ENCODE measurements around the gene MAP7. TPM values are rescaled to one million over a fixed set of nuclear protein-coding genes. Genes with fewer than 3 reads are reported as not detected.
"Not testable (repeated sequence)": the region's sequence is repeated elsewhere in the genome, so short reads cannot be mapped to it uniquely, and the experiment has no call there.

MAP7 gene
- total RNA-seq, 1 donor from 2014 or later, result 0.75 TPM

GRCh38 chr6:136396908-136397307, 153.3 kb downstream of the MAP7 start:
- intact Hi-C loops (cut with micrococcal nuclease), result no loop called here

DNA sequence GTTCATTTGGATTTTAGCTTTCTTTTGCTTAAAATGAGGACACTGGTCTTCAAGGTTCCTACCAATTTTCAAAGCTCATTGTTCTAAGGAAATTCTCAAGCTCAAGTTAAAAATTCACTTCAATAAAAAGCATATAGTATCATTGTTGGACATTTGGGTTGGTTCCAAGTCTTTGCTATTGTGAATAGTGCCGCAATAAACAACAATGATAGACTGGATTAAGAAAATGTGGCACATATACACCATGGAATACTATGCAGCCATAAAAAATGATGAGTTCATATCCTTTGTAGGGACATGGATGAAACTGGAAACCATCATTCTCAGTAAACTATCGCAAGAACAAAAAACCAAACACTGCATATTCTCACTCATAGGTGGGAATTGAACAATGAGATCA, 159.3 kb downstream of the MAP7 start:
- intact Hi-C loops (cut with micrococcal nuclease), result not testable (repeated sequence)

- intact Hi-C loops (cut with micrococcal nuclease), result no loop called here
These were observed 162.9 kb downstream of the MAP7 start for GRCh38 chr6:136387316-136387715.

DNA sequence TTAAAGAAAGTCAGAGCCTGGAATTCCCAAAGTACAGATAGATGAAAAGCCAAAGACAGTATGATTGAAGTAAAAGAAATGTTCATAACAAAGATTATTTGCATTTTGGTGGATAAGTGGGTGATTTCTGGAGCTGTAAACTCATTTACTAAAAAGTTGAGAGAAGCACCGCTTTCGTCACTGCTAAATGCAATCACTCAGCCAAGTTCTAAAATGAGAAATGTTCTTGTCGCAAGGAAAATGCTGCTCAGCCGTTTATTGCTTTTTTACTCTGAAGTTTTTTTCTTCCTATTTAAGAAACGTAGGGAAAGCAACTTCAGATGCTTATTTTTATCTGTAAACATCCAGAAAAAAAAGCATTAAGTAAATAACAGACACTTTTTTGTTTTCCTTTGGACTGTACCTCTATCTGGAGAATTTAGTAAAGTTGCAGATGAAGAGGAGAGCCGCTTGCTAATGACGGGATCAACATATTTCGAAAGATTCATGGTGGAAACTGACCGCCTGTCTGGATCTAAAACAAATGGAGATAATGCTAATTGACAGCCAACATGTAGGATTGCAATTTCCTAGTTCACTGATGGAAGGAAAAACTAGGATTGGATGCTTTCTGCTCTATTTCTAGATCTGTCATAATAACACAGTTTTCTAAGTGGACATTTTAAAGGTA, 166.8 kb downstream of the MAP7 start:
- intact Hi-C loops (cut with micrococcal nuclease), result no loop called here

DNA sequence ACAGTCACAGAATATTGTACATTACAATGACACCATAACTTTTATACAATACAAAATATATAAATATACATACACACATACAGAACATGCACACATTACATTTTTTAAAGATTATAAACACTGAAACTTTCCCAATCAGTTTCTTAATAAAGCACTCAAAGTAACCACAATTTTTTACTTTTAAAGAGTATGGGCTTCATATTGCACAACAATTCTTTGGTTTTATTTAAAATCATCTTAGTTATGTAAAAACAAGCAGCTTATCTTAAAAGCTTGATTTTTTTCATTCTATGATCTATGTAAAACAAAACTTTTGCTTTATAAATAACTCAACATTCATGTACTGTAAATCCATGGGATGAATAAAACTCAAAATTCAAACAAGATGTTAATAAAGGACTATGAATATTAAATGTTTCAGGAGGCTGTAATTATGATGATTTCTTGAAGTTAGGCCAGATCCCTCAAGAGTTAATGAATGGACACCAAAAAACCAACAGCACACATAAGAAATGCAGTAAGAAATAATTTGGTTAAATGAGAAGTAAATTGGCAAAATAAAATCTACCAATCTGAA, 167.5 kb downstream of the MAP7 start:
- intact Hi-C loops (cut with micrococcal nuclease), result no loop called here

- intact Hi-C loops (cut with micrococcal nuclease), result no loop called here
These were observed 171.3 kb downstream of the MAP7 start for GRCh38 chr6:136378888-136379287.

GRCh38 chr6:136375836-136376235, 174.4 kb downstream of the MAP7 start:
- intact Hi-C loops (cut with micrococcal nuclease), result not testable (repeated sequence)

- intact Hi-C loops (cut with micrococcal nuclease), result no loop called here
These were observed 178.3 kb downstream of the MAP7 start for GRCh38 chr6:136371959-136372358.

- intact Hi-C loops (cut with micrococcal nuclease), result no loop called here
These were observed 179.1 kb downstream of the MAP7 start for GRCh38 chr6:136370988-136371728.

- intact Hi-C loops (cut with micrococcal nuclease), result no loop called here
These were observed 184.4 kb downstream of the MAP7 start for GRCh38 chr6:136365776-136366354.

DNA sequence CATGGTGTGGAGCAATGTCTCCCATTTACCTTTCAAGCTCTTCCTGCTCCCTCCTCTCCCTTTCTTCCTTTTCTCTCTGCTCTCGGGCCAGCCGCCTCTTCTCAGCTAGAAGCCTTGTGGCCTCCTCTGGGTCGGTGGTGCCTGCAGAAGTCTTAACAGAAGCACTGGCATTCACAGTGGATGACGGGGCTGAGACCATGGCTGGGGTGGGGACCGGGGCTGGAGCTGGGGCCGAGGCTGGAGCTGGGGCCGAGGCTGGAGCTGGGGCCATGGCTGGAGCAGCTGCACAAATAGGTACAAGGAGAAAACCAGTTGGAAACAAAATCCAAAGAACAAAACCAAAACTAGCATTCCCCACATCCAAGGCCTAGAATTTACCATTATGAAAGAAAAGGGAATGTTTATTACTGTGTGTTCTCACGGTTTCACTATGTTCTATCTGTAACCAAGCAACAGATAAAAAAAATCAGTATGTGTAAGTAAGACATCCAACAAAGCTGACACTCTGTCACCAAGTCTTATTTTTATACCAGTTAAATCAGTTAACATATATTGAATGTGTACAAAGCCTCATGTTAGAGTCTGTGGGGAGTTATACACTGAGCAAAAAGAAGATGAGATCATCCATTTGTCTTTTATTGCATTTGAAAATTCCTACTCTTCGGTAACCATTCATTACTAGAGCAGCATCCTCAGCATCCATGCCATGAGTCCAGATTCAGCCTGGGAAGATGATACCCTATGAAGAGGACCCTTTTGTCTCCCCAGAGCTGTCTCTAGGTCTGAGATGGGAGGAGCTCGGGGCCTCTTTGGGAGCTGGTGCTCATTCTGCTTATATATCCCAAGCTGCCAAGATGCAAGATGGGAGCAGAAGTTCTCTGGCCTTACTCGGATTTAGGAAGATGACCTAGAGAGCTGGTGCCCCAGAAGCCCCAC, 187.5 kb downstream of the MAP7 start:
- intact Hi-C loops (cut with micrococcal nuclease), result no loop called here

DNA sequence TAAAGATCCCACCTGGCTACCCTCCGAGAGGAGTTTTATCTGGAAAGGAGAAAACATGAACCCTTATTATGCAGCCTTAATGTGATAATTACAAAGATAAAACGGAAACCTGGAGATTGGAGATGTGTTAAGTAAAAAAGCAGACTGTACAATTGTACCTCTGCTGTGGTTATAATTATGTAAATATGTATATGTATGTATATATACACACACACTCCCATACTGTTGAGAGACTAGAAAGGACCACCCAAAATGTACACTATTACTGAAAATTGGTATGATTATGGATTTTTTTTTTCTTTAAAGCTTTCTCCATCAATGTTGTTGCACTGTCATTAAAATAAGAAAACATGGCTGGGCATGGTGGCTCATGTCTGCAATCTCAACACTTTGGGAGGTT, 188.4 kb downstream of the MAP7 start:
- intact Hi-C loops (cut with micrococcal nuclease), result no loop called here

- intact Hi-C loops (cut with micrococcal nuclease), result no loop called here
These were observed 189.4 kb downstream of the MAP7 start for GRCh38 chr6:136360783-136361182.

- intact Hi-C loops (cut with micrococcal nuclease), result no loop called here
These were observed 190.4 kb downstream of the MAP7 start for GRCh38 chr6:136359851-136360250.

GRCh38 chr6:136351518-136352110, 198.6 kb downstream of the MAP7 start:
- intact Hi-C loops (cut with micrococcal nuclease), result no loop called here

GRCh38 chr6:136350914-136351313, 199.3 kb downstream of the MAP7 start:
- intact Hi-C loops (cut with micrococcal nuclease), result no loop called here

GRCh38 chr6:136347847-136348246, 202.4 kb downstream of the MAP7 start:
- intact Hi-C loops (cut with micrococcal nuclease), result no loop called here

DNA sequence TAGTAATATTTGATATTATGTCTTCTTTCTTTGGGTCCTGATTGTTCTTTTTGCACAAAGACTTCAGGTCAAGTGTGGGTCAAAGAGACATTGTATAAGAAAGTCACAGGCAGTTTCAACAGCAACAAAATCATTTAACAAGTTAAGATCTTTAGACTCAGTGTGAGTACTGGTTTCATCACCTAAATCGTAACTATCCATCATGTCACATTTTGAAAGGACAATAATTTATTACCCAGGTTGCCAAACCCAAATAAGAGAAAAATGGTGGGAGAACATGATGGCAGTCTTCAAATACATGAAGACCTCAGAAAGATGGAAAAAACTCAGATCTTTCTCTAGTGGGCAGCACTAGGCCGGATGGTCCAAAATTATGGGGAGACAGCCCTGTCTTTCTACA, 205.1 kb downstream of the MAP7 start:
- intact Hi-C loops (cut with micrococcal nuclease), result no loop called here

- intact Hi-C loops (cut with micrococcal nuclease), result no loop called here
These were observed 205.8 kb downstream of the MAP7 start for GRCh38 chr6:136344420-136344819.

GRCh38 chr6:136343700-136344099, 206.5 kb downstream of the MAP7 start:
- intact Hi-C loops (cut with micrococcal nuclease), result no loop called here

DNA sequence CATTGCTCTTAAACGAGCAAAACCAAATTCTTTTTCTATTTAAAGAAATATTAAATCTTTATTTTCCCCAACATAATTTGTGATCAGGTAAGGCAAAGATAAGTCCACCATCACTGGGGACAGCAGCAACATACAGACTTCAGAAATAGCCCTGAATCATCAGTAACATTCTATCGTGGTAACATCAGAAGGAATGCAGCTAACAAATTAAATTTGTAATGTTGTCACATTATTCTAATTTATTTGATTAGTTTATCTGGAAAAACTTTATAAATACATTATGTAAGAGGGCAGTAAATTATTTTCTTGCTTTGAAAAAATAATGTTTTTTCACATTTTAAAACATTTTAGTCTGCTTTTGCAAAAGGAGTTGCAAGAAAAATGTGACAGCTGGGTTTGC, 206.9 kb downstream of the MAP7 start:
- intact Hi-C loops (cut with micrococcal nuclease), result no loop called here

Data from T-helper 2 cell treated with Interferon-gamma antibody and Interleukin-4, amounts not matched to agents 100 ng/mL and 5 ng/mL, for 36 hours (primary cell).